GM19372 (cell line): ENCODE results near the gene NCMAP.
"Not testable (repeated sequence)": the region's sequence is repeated elsewhere in the genome, so short reads cannot be mapped to it uniquely, and the experiment has no call there.

Source experiments
- ATAC-seq: cut with Tn5 transposase; IDR thresholded peaks from one replicate; pipeline ENCODE4 v1.9.1; 2021; ENCODE audit warnings: mild to moderate bottlenecking, low read depth, moderate library complexity; ENCODE audit not compliant: unreplicated experiment

NCMAP gene

GRCh38 chr1:24540906-24541710, 14.8 kb upstream of the NCMAP start:
- ATAC-seq: no peak

- ATAC-seq: no peak
Measured at GRCh38 chr1:24541711-24542346, 14.1 kb upstream of the NCMAP start.

GRCh38 chr1:24544239-24544638, 11.6 kb upstream of the NCMAP start:
- ATAC-seq: no peak

DNA sequence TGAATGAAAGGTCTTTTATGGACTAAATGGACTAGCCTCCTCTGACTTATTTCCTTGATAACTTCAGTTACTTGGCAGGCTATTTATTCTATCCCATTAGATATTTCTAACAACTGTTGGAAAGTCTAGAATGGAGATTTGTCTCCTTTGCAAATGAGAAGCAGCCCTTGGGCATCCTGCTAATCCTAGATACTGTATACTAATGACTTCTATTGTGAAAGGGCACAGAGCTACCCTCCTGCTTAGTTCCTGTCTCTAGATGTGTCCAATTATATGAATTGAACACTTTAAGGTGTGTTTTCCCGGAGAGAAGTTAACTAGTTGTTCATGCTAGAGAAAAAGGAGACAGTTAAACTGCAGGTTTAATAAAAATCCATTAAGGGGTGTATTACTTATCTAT, 10.2 kb upstream of the NCMAP start:
- ATAC-seq: no peak

DNA sequence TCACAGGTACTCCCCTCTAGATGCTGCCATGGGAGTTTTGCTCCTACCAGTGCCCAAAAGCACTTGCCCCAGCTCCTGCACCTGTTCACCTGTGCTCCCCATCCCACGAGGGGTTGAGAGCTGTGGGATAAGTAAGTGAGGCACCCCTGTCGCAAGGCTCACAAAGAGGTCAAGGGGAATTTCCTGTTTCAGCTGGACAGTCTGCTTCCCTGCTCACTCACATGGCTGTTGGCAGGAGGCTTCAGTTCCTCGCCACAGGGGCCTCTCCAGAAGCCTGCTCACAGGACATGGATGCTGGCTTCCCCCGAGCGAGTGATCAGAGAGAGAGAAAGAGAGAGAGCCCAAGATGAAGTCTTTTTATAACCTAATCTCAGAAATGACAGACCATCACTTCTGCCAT, 8.7 kb upstream of the NCMAP start:
- ATAC-seq: no peak

DNA sequence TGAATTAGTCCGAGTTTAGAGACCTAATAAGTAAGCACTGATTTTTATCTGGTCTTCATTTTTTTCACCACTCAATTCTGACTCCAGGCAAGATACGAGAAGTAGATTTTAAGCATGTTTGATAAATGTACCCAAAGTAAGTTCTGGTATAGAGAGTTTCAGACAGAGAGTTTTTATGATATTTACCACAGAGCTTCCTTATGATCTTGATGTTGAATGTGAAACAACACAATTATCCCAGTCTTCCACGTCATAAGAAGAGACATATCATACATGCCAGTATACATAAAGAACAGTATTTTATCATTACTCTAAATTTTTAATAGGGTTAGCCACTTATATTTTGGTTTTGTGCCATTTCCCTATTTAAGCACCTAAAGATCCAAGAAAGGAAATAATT, 7.8 kb upstream of the NCMAP start:
- no peak for ATAC-seq

DNA sequence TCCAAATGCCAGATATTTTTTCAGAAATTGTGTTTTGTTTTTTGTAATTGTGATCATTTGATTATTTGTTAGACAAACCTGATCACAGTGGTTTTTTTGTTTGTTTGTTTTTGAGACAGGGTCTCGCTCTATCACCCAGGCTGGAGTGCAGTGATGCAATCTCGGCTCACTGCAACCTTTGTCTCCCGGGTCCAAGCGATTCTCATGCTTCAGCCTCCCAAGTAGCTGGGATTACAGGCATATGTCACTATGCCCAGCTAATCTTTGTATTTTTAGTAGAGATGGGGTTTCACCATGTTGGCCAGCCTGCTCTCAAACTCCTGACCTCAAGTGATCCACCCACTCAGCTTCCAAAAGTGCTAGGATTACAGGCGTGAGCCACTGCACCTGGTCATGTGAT, 6.7 kb upstream of the NCMAP start:
- not testable (repeated sequence) for ATAC-seq

DNA sequence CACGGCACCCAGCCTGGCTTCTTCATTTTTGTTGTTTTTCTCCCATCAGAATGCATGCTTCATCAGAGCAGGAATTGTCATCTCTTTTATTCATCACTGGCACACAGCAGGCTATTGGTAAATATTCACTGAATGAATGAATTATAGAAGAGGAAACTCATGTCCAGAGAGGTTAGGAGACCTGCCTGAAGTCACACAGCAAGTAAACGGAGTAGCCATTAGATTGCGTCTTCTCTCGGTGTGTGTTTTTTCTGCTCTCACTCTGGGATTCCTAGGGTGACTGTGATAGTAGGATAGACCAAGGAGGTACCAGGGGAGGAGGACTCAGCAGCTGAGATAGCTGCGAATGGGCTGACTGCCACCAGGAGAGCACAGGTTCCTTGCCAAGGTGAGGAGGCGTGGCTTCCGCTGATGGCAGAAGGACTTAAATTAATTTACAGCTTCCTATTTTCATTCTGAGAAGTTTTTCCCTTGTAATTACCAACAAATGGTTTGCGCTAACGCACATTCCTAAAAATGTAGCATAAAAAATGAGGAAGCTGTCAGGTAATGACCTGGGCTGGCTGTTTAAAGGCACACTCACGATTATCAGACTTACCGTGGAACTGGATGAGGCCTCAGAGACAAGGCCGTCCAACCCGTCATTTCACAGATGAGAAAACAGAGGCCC, 4.5 kb upstream of the NCMAP start:
- ATAC-seq: no peak

- no peak for ATAC-seq
Measured at GRCh38 chr1:24551960-24552571, 3.8 kb upstream of the NCMAP start.

GRCh38 chr1:24553931-24554330, 2.0 kb upstream of the NCMAP start:
- no peak for ATAC-seq

DNA sequence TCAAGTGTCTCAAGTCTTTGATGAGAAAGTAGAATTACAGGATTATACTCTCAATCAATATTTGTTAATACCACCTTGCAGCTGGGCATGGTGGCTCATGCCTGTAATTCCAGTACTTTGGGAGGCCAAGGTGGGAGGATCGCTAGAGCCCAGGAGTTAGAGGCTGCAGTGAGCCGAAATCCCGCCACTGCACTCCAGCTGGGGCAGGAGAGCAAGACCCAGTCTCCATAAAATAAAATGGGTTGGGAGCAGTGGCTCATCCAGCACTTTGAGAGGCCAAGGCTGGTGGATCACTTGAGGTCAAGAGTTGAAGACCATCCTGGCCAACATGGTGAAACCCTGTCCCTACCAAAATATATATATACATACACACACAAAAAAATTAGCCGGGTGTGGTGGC, 1.2 kb upstream of the NCMAP start:
- ATAC-seq: no peak

GRCh38 chr1:24556414-24556795, 518 bp downstream of the NCMAP start:
- ATAC-seq: no peak

DNA sequence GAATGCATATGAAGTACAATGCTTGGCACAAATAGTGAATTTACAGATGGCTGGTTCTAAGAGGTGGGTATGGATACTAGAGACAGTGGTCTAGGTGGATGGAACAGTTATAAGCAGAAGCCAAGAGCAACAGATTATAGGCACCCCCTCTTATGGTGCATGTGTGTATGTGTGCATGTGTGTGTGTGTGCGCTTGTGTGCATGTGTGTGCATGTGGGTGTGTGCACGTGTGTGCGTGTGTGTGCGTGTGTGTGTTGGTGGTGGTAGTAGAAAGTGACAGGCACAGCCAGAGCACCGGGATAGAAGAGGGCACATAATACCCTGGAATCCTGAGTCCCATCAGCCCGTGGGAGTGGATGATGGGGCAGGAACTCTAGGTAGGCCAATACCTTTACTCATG, 1.3 kb downstream of the NCMAP start:
- ATAC-seq: no peak

- ATAC-seq: no peak
Measured at GRCh38 chr1:24557711-24558131, 1.8 kb downstream of the NCMAP start.

- no peak for ATAC-seq
Measured at GRCh38 chr1:24558455-24558854, 2.6 kb downstream of the NCMAP start.

GRCh38 chr1:24558902-24559791, 3.3 kb downstream of the NCMAP start:
- no peak for ATAC-seq

GRCh38 chr1:24560361-24560760, 4.5 kb downstream of the NCMAP start:
- no peak for ATAC-seq

DNA sequence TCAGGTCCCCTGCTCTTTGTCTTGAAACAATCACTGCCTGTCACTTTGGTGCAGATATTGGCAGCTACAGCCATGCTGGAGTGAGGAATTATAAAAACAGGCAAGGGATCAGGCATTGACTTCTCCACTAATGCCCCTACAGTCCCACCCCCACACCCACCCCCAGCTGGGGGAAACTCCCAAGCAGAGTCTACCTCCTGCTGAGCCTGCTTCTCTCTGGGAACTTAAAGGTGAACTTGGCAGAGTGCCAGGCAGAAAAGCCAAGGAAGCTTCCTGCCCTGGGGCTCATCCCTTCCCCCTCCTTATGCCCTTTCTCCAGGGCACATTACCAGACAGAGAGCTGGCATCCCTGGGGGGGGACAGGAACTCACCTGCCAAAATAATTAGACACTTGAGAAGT, 6.7 kb downstream of the NCMAP start:
- no peak for ATAC-seq

- no peak for ATAC-seq
Measured at GRCh38 chr1:24564695-24565094, 8.8 kb downstream of the NCMAP start.

- no peak for ATAC-seq
Measured at GRCh38 chr1:24566236-24566867, 10.5 kb downstream of the NCMAP start.
